WTC11 (cell line): ENCODE results near the gene SPRY2. TPM values are rescaled to one million over a fixed set of nuclear protein-coding genes. Genes with fewer than 3 reads are reported as not detected.

Source experiments
- ATAC-seq: fragments of 200-7000 bp; cut with Tn5 transposase; 2 replicates; pipeline ENCODE4 v1.10.0; 2021; ENCODE audit warnings: mild to moderate bottlenecking, moderate library complexity
- CTCF ChIA-PET: fragments of 300-600 bp; sonication (Branson Sonifier 250); formaldehyde crosslinking; loops from one replicate; lab custom pipeline; 2021; ENCODE audit warnings: antibody characterized with exemption; lab: Charles Lee
- POLR2A ChIA-PET: fragments of 350-600 bp; sonication (Branson Sonifier 250); formaldehyde crosslinking; loops from one replicate; lab custom pipeline; 2021; ENCODE audit warnings: antibody characterized with exemption; lab: Charles Lee
- DNase-seq: peaks from one replicate; pipeline ENCODE4 v3.0.0; 2021; ENCODE audit warnings: low spot score
- H3K27ac Mint-ChIP-seq: 2 replicates; pipeline ENCODE4 v1.8.0; 2021; ENCODE audit warnings: mixed read lengths
- H3K27me3 Mint-ChIP-seq: 2 replicates; pipeline ENCODE4 v1.8.0; 2021; ENCODE audit warnings: low read depth, mild to moderate bottlenecking, moderate library complexity, mixed read lengths
- H3K36me3 Mint-ChIP-seq: 2 replicates; pipeline ENCODE4 v1.8.0; 2021; ENCODE audit warnings: mixed read lengths
- H3K4me1 Mint-ChIP-seq: 2 replicates; pipeline ENCODE4 v1.8.0; 2022; ENCODE audit warnings: mixed read lengths
- H3K4me3 Mint-ChIP-seq: 2 replicates; pipeline ENCODE4 v1.8.0; 2021; ENCODE audit warnings: mild to moderate bottlenecking, moderate library complexity, mixed read lengths
- H3K9me3 Mint-ChIP-seq: 2 replicates; pipeline ENCODE4 v1.8.0; 2021; ENCODE audit warnings: mixed read lengths
- FOXJ3 ChIP-seq: sonication (generic); formaldehyde crosslinking; IDR thresholded peaks from 2 replicates; pipeline ENCODE4 v1.9.0; 2021; ENCODE audit warnings: missing genetic modification reagents, mild to moderate bottlenecking, borderline replicate concordance
- GRHL2 ChIP-seq: fragments of 250-450 bp; sonication (Bioruptor Pico); IDR thresholded peaks from 2 replicates; pipeline ENCODE4 v1.8.0; 2022; ENCODE audit warnings: mild to moderate bottlenecking, moderate library complexity; ENCODE audit not compliant: insufficient replicate concordance, severe bottlenecking
- GTF2I ChIP-seq: fragments of 250-450 bp; sonication (Bioruptor Pico); conservative IDR thresholded peaks from 2 replicates; pipeline ENCODE4 v1.4.0; 2021; ENCODE audit warnings: mild to moderate bottlenecking
- MYBL2 ChIP-seq: sonication (generic); formaldehyde crosslinking; IDR thresholded peaks from 2 replicates; pipeline ENCODE4 v1.8.1; 2023; ENCODE audit warnings: mild to moderate bottlenecking, moderate library complexity, missing genetic modification reagents
- NR1H2 ChIP-seq: sonication (generic); formaldehyde crosslinking; IDR thresholded peaks from 2 replicates; pipeline ENCODE4 v1.9.0; 2021; ENCODE audit warnings: mild to moderate bottlenecking, moderate library complexity, missing genetic modification reagents
- NR2C2 ChIP-seq: sonication (generic); formaldehyde crosslinking; IDR thresholded peaks from 2 replicates; pipeline ENCODE4 v1.8.0; 2022; ENCODE audit warnings: mild to moderate bottlenecking, missing genetic modification reagents
- SP1 ChIP-seq: sonication (generic); formaldehyde crosslinking; conservative IDR thresholded peaks from 2 replicates; pipeline ENCODE4 v1.8.1; 2022; ENCODE audit warnings: missing genetic modification reagents
- ZBTB21 ChIP-seq: sonication (generic); formaldehyde crosslinking; IDR thresholded peaks from 2 replicates; pipeline ENCODE4 v1.8.1; 2023; ENCODE audit warnings: mild to moderate bottlenecking, missing genetic modification reagents, borderline replicate concordance
- ZNF416 ChIP-seq: fragments of 250-450 bp; sonication (Bioruptor Pico); IDR thresholded peaks from 2 replicates; pipeline ENCODE4 v1.9.0; 2021; ENCODE audit warnings: mild to moderate bottlenecking, inconsistent platforms
- total RNA-seq: library from RNA; stranded (reverse); gene quantifications from 3 replicates; pipeline ENCODE4 v1.2.3, GENCODE V29; 2021
- TF ChIP-seq, protein P1 (sequence below): sonication (generic); formaldehyde crosslinking; IDR thresholded peaks from 2 replicates; pipeline ENCODE4 v1.8.1; 2022; ENCODE audit warnings: low read depth, missing genetic modification reagents, borderline replicate concordance
- TF ChIP-seq, protein P2 (sequence below): sonication (generic); formaldehyde crosslinking; IDR thresholded peaks from 2 replicates; pipeline ENCODE4 v1.8.1; 2023; ENCODE audit warnings: mild to moderate bottlenecking, missing genetic modification reagents, moderate library complexity
- TF ChIP-seq, protein P3 (sequence below): sonication (generic); formaldehyde crosslinking; IDR thresholded peaks from 2 replicates; pipeline ENCODE4 v1.8.0; 2023; ENCODE audit warnings: missing genetic modification reagents, mild to moderate bottlenecking, borderline replicate concordance
- TF ChIP-seq, protein P4 (sequence below): sonication (generic); formaldehyde crosslinking; IDR thresholded peaks from 2 replicates; pipeline ENCODE4 v1.8.0; 2023; ENCODE audit warnings: missing genetic modification reagents
- TF ChIP-seq, protein P5 (sequence below): fragments of 250-450 bp; sonication (Bioruptor Pico); IDR thresholded peaks from 2 replicates; pipeline ENCODE4 v2.1.2; 2022; ENCODE audit warnings: mild to moderate bottlenecking, moderate library complexity

Gene SPRY2
- total RNA-seq, 1 experiment from 2014 or later: 63.2 TPM

DNA sequence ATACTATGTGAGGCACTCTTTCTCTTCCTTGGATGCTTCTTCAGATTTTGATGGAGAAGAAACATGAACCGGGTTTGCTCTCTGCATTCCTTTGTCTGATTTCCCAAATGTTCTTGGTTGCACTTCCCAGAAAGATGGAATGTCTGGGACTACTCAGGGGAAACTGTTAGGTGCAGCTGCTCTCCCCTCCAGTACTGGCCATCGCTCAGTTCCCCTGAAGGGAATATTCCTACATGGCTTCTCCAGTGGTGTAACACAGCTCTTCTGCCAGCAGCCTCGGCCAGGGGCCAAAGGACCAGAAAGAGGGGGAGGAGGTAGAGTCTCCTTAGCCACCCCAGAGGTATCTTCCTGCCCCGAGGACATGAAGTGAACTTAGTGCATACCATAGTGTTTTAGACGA is 33.5 kb upstream of the SPRY2 start:
- Mint-ChIP-seq H3K27ac (no peak overlapping the region), H3K4me3 (no peak overlapping the region)

DNA sequence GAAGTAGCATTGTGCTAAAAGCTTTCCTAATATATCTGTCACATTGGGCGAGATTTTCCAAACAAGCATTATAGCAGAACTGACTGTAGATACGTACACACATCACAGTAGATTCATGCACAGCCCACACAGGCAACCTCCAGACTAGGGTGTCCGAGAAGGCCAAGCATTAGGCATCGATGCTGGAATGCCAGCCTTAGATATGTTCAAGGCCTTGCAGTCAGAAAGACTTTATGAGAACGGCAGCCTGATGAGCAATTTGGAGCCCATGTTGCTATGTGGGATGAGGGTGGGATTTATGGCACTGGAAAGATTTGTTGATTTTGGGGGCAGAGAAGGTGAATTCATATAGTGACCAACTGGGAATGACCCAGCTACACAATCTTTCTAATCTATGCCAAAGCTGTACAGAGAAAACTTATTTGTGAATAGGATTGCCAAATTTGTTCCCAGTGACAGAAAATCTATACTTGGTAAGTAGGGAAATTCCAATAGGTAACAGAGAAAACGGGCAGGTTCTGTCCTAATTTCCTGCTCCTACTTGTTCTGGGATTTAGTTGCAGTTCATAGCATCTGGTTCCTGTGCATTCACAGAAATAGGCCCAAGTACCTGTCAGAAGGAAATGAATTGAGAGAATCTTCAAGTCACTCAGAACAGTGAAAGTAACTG is 31.0 kb upstream of the SPRY2 start:
- H3K27ac Mint-ChIP-seq: no peak overlapping the region
- ATAC-seq (no peak), DNase-seq (no peak)
- no peaks in the 10 kb centered on the region for H3K36me3 Mint-ChIP-seq
- ChIA-PET POLR2A (no interaction called here), CTCF (interaction anchor here (0.6 kb wide), 1 partner anchor 23 kb away, joined by 3 read pairs; no protein-coding TSS in a partner anchor)
- H3K27me3 Mint-ChIP-seq: no peaks in the 10 kb centered on the region
- H3K9me3 Mint-ChIP-seq: no peaks in the 10 kb centered on the region; the same call in 1 of the 2 replicates
- no peak overlapping the region for H3K4me3 Mint-ChIP-seq
- 0 out of 2 replicates have a peak, but pooled peaks cover 3% of the 10 kb centered on the region for H3K4me1 Mint-ChIP-seq
- TF ChIP-seq, protein P1, sequence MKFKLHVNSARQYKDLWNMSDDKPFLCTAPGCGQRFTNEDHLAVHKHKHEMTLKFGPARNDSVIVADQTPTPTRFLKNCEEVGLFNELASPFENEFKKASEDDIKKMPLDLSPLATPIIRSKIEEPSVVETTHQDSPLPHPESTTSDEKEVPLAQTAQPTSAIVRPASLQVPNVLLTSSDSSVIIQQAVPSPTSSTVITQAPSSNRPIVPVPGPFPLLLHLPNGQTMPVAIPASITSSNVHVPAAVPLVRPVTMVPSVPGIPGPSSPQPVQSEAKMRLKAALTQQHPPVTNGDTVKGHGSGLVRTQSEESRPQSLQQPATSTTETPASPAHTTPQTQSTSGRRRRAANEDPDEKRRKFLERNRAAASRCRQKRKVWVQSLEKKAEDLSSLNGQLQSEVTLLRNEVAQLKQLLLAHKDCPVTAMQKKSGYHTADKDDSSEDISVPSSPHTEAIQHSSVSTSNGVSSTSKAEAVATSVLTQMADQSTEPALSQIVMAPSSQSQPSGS (CRISPR knock-in tag): no peak
- no peak for TF ChIP-seq MYBL2
- TF ChIP-seq, protein P2, sequence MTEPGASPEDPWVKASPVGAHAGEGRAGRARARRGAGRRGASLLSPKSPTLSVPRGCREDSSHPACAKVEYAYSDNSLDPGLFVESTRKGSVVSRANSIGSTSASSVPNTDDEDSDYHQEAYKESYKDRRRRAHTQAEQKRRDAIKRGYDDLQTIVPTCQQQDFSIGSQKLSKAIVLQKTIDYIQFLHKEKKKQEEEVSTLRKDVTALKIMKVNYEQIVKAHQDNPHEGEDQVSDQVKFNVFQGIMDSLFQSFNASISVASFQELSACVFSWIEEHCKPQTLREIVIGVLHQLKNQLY (CRISPR knock-in tag): no peak
- TF ChIP-seq, protein P3, sequence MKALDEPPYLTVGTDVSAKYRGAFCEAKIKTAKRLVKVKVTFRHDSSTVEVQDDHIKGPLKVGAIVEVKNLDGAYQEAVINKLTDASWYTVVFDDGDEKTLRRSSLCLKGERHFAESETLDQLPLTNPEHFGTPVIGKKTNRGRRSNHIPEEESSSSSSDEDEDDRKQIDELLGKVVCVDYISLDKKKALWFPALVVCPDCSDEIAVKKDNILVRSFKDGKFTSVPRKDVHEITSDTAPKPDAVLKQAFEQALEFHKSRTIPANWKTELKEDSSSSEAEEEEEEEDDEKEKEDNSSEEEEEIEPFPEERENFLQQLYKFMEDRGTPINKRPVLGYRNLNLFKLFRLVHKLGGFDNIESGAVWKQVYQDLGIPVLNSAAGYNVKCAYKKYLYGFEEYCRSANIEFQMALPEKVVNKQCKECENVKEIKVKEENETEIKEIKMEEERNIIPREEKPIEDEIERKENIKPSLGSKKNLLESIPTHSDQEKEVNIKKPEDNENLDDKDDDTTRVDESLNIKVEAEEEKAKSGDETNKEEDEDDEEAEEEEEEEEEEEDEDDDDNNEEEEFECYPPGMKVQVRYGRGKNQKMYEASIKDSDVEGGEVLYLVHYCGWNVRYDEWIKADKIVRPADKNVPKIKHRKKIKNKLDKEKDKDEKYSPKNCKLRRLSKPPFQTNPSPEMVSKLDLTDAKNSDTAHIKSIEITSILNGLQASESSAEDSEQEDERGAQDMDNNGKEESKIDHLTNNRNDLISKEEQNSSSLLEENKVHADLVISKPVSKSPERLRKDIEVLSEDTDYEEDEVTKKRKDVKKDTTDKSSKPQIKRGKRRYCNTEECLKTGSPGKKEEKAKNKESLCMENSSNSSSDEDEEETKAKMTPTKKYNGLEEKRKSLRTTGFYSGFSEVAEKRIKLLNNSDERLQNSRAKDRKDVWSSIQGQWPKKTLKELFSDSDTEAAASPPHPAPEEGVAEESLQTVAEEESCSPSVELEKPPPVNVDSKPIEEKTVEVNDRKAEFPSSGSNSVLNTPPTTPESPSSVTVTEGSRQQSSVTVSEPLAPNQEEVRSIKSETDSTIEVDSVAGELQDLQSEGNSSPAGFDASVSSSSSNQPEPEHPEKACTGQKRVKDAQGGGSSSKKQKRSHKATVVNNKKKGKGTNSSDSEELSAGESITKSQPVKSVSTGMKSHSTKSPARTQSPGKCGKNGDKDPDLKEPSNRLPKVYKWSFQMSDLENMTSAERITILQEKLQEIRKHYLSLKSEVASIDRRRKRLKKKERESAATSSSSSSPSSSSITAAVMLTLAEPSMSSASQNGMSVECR: no peak

More for the DNA sequence above, 33.5 kb upstream of the SPRY2 start:
- ATAC-seq (no peak), DNase-seq (no peak)
- ChIA-PET POLR2A (no interaction called here), CTCF (no interaction called here)
- Mint-ChIP-seq H3K27me3 (no peaks in the 10 kb centered on the region), H3K4me1 (0 out of 2 replicates have a peak, but pooled peaks cover 3% of the 10 kb centered on the region), H3K9me3 (no peaks in the 10 kb centered on the region; the same call in 1 of the 2 replicates), H3K36me3 (no peaks in the 10 kb centered on the region)
- TF ChIP-seq NR1H2 (CRISPR knock-in tag) (no peak), GRHL2 (CRISPR knock-in tag) (no peak), SP1 (no peak), ZNF416 (CRISPR knock-in tag) (no peak), NR2C2 (CRISPR knock-in tag) (no peak), GTF2I (CRISPR knock-in tag) (no peak), ZBTB21 (CRISPR knock-in tag) (no peak), FOXJ3 (no peak)
- TF ChIP-seq, protein P4, sequence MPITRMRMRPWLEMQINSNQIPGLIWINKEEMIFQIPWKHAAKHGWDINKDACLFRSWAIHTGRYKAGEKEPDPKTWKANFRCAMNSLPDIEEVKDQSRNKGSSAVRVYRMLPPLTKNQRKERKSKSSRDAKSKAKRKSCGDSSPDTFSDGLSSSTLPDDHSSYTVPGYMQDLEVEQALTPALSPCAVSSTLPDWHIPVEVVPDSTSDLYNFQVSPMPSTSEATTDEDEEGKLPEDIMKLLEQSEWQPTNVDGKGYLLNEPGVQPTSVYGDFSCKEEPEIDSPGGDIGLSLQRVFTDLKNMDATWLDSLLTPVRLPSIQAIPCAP (CRISPR knock-in tag): no peak
- TF ChIP-seq, protein P5, sequence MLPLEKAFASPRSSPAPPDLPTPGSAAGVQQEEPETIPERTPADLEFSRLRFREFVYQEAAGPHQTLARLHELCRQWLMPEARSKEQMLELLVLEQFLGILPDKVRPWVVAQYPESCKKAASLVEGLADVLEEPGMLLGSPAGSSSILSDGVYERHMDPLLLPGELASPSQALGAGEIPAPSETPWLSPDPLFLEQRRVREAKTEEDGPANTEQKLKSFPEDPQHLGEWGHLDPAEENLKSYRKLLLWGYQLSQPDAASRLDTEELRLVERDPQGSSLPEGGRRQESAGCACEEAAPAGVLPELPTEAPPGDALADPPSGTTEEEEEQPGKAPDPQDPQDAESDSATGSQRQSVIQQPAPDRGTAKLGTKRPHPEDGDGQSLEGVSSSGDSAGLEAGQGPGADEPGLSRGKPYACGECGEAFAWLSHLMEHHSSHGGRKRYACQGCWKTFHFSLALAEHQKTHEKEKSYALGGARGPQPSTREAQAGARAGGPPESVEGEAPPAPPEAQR (CRISPR knock-in tag): no peak
- TF ChIP-seq, protein P1 (CRISPR knock-in tag): no peak
